Sigmoid colon (tissue), 4 donors: ENCODE results near the gene LNPEP.
A peak's percentile ranks its signal among the peaks of the same experiment; 100 is the strongest.

Source experiments
- CTCF ChIP-seq, 4 experiments: fragments of 450-650 bp in 3 of 4; fragments of 200-600 bp in 1 of 4; IDR thresholded peaks; one replicate each; pipeline ENCODE4 v1.5.1; 2016 to 2019; ENCODE audit warnings: antibody characterized with exemption in 4 of 4, mild to moderate bottlenecking in 3 of 4, moderate library complexity in 2 of 4
- EP300 ChIP-seq, 4 donors: sonication (generic); formaldehyde crosslinking; IDR thresholded peaks; one replicate each; pipeline ENCODE4 v1.6.1; 2017; ENCODE audit warnings: antibody characterized with exemption in 4 of 4
- POLR2A ChIP-seq, 2 donors: fragments of 450-650 bp; IDR thresholded peaks; one replicate each; pipeline ENCODE4 v1.6.1; 2016; ENCODE audit warnings: antibody characterized with exemption in 2 of 2, mild to moderate bottlenecking in 2 of 2, moderate library complexity in 2 of 2
- POLR2AphosphoS5 ChIP-seq, 4 donors: sonication (generic); formaldehyde crosslinking; IDR thresholded peaks; one replicate each; pipeline ENCODE4 v1.6.1; 2017; ENCODE audit warnings: antibody characterized with exemption in 4 of 4

GRCh38 chr5:96924016-96924443, 11.8 kb upstream of the LNPEP start:
- TF ChIP-seq POLR2AphosphoS5 (IDR thresholded peaks at IDR 0.05) (peak in 2 of 4 donors; percentile 9 to 10), POLR2A (IDR thresholded peaks at IDR 0.05) (no peak), CTCF (IDR thresholded peaks at IDR 0.05) (no peak), EP300 (IDR thresholded peaks at IDR 0.05) (no peak)
